Ishikawa (cell line): Measurements from ENCODE around the gene ABCC6.

Source experiments
- CEBPB ChIP-seq: IDR thresholded peaks from 2 replicates; pipeline ENCODE4 v1.6.1; 2012
- CREB1 ChIP-seq: IDR thresholded peaks from 2 replicates; pipeline ENCODE4 v1.6.1; 2012; ENCODE audit warnings: low read depth
- EP300 ChIP-seq: IDR thresholded peaks from 2 replicates; pipeline ENCODE4 v1.6.1; 2012; ENCODE audit warnings: borderline replicate concordance
- MAX ChIP-seq: IDR thresholded peaks from 2 replicates; pipeline ENCODE4 v1.6.1; 2012
- NFIC ChIP-seq: IDR thresholded peaks from 2 replicates; pipeline ENCODE4 v1.6.1; 2012
- RAD21 ChIP-seq: IDR thresholded peaks from 2 replicates; pipeline ENCODE4 v1.6.1; 2012; ENCODE audit warnings: low read depth
- TAF1 ChIP-seq: IDR thresholded peaks from 2 replicates; pipeline ENCODE4 v1.6.1; 2012; ENCODE audit warnings: low read depth, mild to moderate bottlenecking
- TEAD4 ChIP-seq: IDR thresholded peaks from 2 replicates; pipeline ENCODE4 v1.6.1; 2012
- ZBTB7A ChIP-seq: IDR thresholded peaks from 2 replicates; pipeline ENCODE4 v1.6.1; 2012; ENCODE audit warnings: low read depth
- TF ChIP-seq, protein P1 (sequence below): IDR thresholded peaks from 2 replicates; pipeline ENCODE4 v1.6.1; 2012
- TF ChIP-seq, protein P2 (sequence below): IDR thresholded peaks from 2 replicates; pipeline ENCODE4 v1.6.1; 2012; ENCODE audit warnings: low read depth, mild to moderate bottlenecking

- TF ChIP-seq CREB1, result no peak
- TF ChIP-seq MAX, result no peak
- no peak for TF ChIP-seq TAF1
- TF ChIP-seq CEBPB, result no peak
- no peak for TF ChIP-seq TEAD4
- no peak for TF ChIP-seq EP300
- TF ChIP-seq ZBTB7A, result no peak
- TF ChIP-seq NFIC, result no peak
- no peak for TF ChIP-seq RAD21
- TF ChIP-seq, protein P1, sequence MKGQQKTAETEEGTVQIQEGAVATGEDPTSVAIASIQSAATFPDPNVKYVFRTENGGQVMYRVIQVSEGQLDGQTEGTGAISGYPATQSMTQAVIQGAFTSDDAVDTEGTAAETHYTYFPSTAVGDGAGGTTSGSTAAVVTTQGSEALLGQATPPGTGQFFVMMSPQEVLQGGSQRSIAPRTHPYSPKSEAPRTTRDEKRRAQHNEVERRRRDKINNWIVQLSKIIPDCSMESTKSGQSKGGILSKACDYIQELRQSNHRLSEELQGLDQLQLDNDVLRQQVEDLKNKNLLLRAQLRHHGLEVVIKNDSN, result no peak
- TF ChIP-seq, protein P2, sequence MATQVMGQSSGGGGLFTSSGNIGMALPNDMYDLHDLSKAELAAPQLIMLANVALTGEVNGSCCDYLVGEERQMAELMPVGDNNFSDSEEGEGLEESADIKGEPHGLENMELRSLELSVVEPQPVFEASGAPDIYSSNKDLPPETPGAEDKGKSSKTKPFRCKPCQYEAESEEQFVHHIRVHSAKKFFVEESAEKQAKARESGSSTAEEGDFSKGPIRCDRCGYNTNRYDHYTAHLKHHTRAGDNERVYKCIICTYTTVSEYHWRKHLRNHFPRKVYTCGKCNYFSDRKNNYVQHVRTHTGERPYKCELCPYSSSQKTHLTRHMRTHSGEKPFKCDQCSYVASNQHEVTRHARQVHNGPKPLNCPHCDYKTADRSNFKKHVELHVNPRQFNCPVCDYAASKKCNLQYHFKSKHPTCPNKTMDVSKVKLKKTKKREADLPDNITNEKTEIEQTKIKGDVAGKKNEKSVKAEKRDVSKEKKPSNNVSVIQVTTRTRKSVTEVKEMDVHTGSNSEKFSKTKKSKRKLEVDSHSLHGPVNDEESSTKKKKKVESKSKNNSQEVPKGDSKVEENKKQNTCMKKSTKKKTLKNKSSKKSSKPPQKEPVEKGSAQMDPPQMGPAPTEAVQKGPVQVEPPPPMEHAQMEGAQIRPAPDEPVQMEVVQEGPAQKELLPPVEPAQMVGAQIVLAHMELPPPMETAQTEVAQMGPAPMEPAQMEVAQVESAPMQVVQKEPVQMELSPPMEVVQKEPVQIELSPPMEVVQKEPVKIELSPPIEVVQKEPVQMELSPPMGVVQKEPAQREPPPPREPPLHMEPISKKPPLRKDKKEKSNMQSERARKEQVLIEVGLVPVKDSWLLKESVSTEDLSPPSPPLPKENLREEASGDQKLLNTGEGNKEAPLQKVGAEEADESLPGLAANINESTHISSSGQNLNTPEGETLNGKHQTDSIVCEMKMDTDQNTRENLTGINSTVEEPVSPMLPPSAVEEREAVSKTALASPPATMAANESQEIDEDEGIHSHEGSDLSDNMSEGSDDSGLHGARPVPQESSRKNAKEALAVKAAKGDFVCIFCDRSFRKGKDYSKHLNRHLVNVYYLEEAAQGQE, result no peak
Observed at GRCh38 chr16:16197331-16197730, 26.0 kb downstream of the ABCC6 start.
